Measurements from ENCODE around the gene HCK. TPM values are rescaled to one million over a fixed set of nuclear protein-coding genes. Genes with fewer than 3 reads are reported as not detected.

Gene HCK
- total RNA-seq, 1 donor from 2014 or later, result not detected

- no peaks in the 10 kb centered on the region for H3K9me3 Mint-ChIP-seq (ENCODE audit: low read depth)
- no peaks in the 10 kb centered on the region for H3K36me3 Mint-ChIP-seq (ENCODE audit: insufficient read depth)
- DNase-seq (ENCODE audit: low spot score, unreplicated experiment), result no peak
Observed at GRCh38 chr20:32053648-32054047, 1.6 kb downstream of the HCK start.

GRCh38 chr20:32056708-32057483, 4.9 kb downstream of the HCK start:
- Mint-ChIP-seq H3K4me1 (ENCODE audit: low read depth) (peaks cover 2% of the 10 kb centered on the region), H3K9me3 (ENCODE audit: low read depth) (no peaks in the 10 kb centered on the region), H3K27me3 (peaks cover 74% of the 10 kb centered on the region), H3K36me3 (ENCODE audit: insufficient read depth) (no peaks in the 10 kb centered on the region), H3K27ac (peak overlapping the region; percentile 68), H3K4me3 (ENCODE audit: low read depth) (no peak overlapping the region)
- TF ChIP-seq, protein P1, sequence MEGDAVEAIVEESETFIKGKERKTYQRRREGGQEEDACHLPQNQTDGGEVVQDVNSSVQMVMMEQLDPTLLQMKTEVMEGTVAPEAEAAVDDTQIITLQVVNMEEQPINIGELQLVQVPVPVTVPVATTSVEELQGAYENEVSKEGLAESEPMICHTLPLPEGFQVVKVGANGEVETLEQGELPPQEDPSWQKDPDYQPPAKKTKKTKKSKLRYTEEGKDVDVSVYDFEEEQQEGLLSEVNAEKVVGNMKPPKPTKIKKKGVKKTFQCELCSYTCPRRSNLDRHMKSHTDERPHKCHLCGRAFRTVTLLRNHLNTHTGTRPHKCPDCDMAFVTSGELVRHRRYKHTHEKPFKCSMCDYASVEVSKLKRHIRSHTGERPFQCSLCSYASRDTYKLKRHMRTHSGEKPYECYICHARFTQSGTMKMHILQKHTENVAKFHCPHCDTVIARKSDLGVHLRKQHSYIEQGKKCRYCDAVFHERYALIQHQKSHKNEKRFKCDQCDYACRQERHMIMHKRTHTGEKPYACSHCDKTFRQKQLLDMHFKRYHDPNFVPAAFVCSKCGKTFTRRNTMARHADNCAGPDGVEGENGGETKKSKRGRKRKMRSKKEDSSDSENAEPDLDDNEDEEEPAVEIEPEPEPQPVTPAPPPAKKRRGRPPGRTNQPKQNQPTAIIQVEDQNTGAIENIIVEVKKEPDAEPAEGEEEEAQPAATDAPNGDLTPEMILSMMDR (IDR thresholded peaks at IDR 0.05; ENCODE audit: unreplicated experiment), result no peak
- DNase-seq (ENCODE audit: low spot score, unreplicated experiment), result no peak

More at GRCh38 chr20:32053648-32054047, 1.6 kb downstream of the HCK start:
- TF ChIP-seq, protein P1 (IDR thresholded peaks at IDR 0.05; ENCODE audit: unreplicated experiment), result no peak
- H3K4me1 Mint-ChIP-seq (ENCODE audit: low read depth), result peaks cover 2% of the 10 kb centered on the region
- no peak overlapping the region for H3K4me3 Mint-ChIP-seq (ENCODE audit: low read depth)
- H3K27me3 Mint-ChIP-seq, result peaks cover 81% of the 10 kb centered on the region
- no peak overlapping the region for H3K27ac Mint-ChIP-seq

DNA sequence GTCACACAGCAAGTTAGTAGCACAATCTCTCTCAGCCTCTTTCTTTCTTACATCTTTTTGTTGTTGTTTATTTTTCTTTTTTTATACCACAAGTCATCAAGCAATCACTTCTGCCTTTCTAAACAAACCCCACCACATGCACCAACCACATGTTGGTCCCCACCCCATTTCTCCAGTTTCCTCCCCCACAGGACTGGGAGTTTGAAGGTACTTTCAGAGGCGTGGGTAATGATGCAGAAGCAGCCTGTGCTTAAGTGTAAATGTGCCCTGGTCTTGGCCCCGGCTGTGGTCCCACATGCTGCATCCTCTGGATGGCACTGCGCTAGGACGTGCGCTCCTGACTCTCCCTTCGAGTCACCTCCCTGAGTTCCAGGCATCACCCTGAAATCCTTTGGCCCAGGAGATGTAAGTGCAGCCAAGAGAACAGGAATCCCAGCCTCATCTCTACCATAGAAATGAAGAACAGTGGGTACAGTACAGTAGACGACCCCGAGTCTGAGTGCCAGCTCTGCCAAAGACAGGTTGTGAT, 5.7 kb downstream of the HCK start:
- TF ChIP-seq, protein P1 (IDR thresholded peaks at IDR 0.05; ENCODE audit: unreplicated experiment), result no peak
- Mint-ChIP-seq H3K27ac (no peak overlapping the region), H3K4me1 (ENCODE audit: low read depth) (no peaks in the 10 kb centered on the region), H3K9me3 (ENCODE audit: low read depth) (no peaks in the 10 kb centered on the region), H3K27me3 (peaks cover 78% of the 10 kb centered on the region), H3K36me3 (ENCODE audit: insufficient read depth) (no peaks in the 10 kb centered on the region), H3K4me3 (ENCODE audit: low read depth) (no peak overlapping the region)
- DNase-seq (ENCODE audit: low spot score, unreplicated experiment), result no peak

DNA sequence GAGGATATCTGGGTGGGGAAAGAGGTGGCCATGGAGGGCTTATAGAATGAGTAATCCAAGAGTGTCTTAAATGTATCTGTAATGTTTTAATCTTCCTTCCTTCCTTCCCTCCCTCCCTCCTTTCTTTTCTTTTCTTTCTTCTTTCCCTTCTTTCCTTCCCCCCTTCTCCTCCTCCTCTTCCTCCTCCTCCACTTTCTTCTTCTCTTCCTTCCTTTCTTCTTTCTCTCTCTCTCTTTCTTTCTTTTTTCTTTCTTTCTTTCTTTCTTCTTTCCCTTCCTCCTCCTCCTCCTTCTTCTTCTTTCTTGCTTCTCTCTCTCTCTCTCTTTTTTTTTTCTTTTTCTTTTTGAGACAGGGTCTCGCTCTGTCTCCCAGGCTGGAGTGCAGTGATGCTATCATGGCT, 7.1 kb downstream of the HCK start:
- DNase-seq (ENCODE audit: low spot score, unreplicated experiment), result no peak
- TF ChIP-seq, protein P1 (IDR thresholded peaks at IDR 0.05; ENCODE audit: unreplicated experiment), result no peak
- Mint-ChIP-seq H3K4me1 (ENCODE audit: low read depth) (no peaks in the 10 kb centered on the region), H3K9me3 (ENCODE audit: low read depth) (no peaks in the 10 kb centered on the region), H3K27ac (no peak overlapping the region), H3K36me3 (ENCODE audit: insufficient read depth) (no peaks in the 10 kb centered on the region), H3K27me3 (peaks cover 64% of the 10 kb centered on the region), H3K4me3 (ENCODE audit: low read depth) (no peak overlapping the region)

DNA sequence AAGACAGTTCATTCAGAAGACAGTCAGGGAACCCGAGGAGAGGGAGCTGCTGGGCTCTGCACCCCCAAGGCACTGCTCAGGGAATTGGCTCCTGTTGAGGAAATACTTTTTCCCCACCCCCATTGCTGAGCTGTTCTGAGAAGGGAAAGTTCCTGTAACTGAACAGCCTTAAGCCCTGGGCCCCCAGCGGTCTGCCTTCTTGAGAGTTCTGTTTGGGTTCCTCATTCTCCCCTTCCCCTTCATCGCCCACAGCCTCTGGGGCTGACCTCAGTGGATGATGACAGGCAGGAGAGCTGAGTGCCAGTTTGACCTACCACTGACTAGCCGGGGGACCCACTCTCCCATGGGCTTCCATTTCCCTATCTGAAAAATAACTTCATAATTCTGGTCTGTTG, 10.7 kb downstream of the HCK start:
- Mint-ChIP-seq H3K4me3 (ENCODE audit: low read depth) (no peak overlapping the region), H3K9me3 (ENCODE audit: low read depth) (no peaks in the 10 kb centered on the region), H3K4me1 (ENCODE audit: low read depth) (no peaks in the 10 kb centered on the region), H3K36me3 (ENCODE audit: insufficient read depth) (no peaks in the 10 kb centered on the region), H3K27ac (no peak overlapping the region), H3K27me3 (peaks cover 50% of the 10 kb centered on the region)
- DNase-seq (ENCODE audit: low spot score, unreplicated experiment), result no peak
- TF ChIP-seq, protein P1 (IDR thresholded peaks at IDR 0.05; ENCODE audit: unreplicated experiment), result no peak
